HG02885 (cell line): ENCODE data around the gene RAB34.
"Not testable (repeated sequence)": the region's sequence is repeated elsewhere in the genome, so short reads cannot be mapped to it uniquely, and the experiment has no call there.

Experiments
- ATAC-seq: cut with Tn5 transposase; IDR thresholded peaks from one replicate; pipeline ENCODE4 v1.9.1; 2021; ENCODE audit warnings: mild to moderate bottlenecking; ENCODE audit not compliant: unreplicated experiment, poor library complexity

RAB34 gene

DNA sequence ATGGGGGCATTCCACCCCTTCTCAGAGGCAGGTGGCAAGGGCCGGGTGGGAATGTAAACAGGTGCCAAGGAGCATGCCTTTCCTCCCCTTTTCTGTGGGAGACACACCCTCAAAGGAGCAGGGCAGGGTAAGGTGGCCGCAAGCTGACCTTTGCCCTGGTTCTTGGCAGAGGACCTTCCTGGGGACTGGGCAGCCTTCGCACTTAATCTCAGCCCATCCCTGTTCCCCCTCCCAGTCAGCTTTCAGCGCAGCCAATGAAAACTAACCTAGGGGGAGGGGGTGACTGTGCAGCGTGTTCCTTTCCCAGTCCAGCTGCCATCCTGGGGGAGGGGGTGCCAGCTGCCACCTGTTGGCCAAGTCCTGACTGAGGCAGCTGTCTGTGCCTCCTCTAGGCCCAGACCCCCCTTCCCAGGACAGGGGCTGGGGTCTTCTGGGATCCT is 29.0 kb upstream of the RAB34 start:
- no peak for ATAC-seq

DNA sequence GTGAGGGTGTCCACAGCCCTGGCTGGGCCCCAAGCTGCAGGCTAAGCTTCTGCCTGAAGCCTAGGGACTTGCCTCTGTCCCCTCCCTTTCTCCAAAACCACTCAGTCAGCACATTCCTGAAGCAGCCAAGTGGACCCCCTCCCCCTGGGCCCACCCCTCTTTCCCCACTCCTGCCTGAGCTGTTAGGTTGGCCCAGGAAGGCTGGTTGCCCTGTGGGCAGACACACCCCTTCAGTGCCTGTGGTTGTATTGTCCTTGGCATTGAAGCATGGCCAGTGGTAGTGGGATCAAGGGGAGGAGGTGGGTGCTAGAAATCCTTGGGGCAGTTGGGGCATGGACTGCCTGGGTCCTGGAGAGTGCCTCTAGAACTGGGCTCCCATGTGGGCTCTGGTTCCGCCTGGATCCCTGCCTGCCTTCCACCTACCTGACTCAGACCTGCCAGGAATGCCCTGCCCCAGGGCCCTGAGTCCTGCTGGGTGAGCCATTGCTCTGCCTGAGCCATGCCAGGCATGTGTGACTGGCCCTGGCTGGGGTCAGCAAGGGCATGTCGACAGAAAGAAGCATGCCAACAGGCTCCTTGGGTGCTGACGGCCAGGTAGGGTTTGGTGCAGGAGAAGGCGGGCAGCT is 28.2 kb upstream of the RAB34 start:
- no peak for ATAC-seq

DNA sequence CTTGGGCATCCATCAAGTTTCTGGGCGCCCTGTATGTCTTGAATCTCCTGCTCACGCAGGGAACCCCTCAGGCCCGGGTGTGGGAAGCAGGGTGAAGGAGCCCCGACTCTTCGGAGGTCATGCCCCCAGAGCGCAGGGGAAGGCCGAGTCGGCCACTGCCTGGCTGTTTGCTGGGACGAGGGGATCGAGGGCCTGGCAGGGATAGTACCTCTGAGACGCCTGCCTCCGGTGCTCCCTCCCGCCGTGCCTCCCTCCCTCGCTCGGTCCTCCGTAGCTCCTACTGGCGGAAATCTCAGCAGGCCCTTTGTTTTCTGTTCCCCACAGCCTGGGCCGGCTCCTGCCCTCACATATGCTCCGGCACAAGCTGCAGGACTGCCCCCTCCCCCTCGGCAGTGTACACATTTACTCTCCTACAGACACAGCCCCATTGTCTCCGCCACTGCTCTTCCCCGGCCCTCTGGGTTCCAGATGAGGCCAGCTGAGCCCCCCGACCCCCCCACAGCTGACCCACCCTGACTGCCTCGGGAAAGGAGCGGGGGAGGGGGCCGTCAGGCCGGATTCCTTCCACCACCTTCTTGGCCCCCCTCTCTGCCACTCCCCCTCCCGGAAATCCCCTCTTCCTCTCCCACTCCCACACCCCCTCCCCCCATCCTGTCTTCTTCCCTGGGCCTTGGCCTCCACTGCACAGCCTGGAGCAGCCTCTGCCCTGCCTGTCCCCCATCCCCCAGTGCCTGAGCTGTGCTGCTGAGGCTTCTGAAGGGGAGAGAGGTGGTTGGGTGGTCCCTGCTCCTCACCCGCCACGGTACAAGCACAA is 27.5 kb upstream of the RAB34 start:
- no peak for ATAC-seq

DNA sequence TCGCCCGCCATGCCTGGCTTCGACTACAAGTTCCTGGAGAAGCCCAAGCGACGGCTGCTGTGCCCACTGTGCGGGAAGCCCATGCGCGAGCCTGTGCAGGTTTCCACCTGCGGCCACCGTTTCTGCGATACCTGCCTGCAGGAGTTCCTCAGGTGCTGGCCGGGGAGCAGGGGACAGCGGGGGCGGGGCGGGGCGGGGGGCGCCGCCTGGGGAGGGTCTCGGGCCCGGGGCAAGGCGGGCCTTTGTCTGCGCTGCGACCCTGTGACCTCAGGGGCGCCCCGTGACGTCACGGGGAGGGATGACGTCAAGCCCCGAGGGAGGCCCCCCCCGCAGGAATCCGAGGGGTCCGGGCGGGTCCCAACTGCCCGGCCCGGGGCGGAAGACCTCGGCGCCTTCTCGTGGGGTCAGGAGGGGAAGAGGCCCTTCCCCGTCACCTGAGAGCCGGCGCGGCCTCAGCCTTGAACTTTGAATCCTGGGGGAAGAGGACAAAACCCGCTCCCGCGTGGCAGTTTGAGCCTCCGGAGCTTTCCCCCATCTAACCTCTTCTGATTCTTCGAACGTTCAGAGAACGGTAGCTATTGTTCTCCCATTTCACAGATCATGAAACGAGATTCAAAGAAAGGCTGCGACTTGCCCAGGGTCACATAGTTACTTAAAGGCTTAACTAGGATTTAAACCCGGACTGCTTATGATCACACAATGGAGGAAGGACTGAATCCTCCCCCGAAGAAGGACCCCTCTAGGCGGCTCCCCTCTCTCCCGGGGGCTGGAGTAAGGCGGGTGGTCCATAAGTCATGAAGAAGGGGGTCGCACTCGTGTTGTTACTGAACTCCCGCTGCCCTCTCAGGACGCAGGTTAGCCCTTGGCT is 26.7 kb upstream of the RAB34 start:
- ATAC-seq = peak; percentile 43

DNA sequence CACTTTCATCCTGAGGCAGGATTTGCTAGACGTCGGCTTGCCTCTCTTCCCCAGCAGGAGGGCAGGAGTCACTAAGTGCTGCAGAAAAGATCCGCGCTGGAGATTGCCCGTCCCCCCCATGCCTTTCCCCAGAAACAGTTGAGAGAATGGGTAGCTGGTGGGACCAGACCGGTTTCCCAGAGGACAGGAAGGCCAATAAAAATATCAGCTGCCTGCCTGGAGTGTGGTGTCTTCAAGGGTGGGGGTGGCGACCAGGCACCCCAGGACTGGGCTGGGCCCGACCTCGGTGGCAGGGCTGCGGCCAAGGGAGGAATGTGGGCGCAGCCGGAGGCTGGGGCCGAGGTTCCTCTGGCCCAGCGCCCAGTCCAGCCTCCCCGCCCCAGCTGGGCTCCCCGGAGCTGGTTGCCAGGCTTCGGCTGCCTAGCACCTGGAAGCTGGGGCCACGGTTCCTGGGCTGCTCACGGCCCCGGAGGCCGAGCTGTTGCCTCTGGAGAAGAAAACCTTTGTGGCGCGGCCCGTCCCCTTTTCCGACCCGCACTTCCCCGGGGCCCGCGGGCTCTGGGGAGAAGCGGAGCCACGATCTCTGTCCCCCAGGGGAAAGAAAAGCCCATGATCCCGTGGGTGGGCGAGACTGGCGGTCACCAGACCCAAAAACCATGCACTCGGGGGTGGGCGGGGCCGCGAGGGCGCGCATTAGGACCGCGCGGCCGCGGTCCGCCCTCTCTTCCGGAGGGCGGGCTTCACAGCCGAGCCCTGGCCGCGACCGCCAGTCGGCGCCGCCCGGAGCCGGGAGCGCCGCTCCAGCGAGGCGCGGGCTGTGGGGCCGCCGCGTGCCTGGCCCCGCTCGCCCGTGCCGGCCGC is 25.8 kb upstream of the RAB34 start, which contains the start of gene TRAF4:
TSS of gene TRAF4 (plus strand) at position 769 of the 861 bp plus-strand sequence. CDS start 102 bp downstream, outside the sequence.
- peak; percentile 80 for ATAC-seq

DNA sequence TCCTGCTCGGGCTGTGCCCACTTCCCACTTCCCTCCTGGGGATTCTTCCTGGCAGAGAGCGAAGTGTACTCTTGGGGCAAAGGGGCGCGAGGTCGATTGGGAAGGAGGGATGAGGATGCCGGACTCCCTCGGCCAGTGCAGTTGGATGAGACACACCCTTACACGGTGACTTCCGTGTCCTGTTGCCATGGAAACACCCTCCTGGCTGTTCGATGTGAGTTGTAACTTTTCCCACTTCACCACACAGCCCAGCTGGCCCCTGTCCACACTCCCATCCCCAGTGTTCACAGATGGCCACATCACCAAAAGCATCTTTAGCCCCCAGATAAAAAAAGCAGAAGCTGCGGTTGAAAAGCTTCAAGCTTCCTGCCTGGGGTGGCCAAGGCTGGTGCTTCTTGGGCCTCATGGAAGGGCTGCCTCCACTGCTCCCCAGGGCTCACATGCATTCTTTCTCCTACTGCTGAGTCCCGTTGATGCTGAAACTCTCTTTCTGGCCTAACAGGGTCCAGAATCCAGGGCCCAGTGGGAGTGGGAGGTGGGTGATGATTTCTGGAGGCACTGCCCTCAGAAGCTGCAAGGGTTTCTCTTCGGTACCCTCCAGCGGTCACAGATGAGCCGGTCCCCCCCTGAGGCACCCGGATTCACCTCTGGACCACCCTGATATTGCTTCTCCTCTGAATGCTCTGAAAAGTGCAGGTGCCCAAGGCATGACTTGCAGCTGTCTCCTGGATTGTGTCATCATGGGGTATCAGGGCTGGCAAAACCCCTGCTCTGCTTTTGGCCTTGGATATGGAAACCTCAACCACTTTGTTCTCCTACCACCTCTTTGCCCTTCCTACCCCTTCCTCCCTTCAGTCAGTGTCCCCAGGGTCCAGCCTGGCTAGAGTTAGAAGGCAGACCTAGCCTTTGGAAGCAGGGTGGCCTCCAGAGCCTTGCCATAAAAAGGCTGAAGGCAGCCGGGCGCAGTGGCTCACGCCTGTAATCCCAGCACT is 24.0 kb upstream of the RAB34 start:
- ATAC-seq = no peak

DNA sequence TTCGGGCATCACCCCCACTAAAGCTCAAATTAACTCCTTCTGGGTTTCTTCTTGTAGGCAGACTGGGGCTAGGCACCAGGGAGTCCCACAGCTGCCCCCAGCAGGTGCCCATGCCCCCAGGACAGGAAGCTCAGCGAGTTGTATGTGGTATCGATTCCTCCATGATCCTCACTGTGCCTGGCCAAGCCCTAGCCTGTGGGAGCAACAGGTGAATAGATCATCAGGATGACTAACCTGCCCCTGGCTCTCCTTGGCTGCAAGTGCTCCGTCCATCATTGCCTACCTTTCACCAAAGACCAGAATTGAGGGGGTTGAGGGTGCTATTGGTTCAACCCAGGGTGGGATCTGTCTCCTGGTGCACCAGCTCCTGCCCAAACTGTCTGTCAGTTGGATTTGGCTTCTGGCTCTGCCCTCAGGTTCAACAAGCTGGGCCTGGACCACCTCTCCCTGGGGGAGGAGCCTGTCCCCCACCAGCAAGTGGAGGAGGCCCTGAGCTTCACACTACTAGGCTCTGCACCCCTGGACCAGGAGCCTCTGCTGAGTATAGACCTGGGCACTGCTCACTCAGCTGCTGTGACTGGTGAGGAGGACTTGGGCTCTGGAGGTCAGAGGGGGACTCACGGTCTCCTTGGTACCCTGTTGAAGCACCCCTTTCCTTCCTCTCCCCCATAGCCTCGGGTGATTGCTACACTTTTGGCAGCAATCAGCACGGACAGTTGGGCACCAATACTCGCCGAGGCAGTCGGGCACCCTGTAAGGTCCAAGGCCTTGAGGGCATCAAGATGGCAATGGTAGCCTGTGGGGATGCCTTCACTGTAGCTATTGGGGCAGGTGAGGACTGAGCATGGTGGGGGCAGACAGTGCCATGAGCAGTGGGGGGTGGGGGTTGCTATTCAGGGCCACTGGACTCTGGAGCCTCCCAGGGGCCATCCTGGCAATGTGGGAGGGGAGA is 23.0 kb upstream of the RAB34 start:
- no peak for ATAC-seq

DNA sequence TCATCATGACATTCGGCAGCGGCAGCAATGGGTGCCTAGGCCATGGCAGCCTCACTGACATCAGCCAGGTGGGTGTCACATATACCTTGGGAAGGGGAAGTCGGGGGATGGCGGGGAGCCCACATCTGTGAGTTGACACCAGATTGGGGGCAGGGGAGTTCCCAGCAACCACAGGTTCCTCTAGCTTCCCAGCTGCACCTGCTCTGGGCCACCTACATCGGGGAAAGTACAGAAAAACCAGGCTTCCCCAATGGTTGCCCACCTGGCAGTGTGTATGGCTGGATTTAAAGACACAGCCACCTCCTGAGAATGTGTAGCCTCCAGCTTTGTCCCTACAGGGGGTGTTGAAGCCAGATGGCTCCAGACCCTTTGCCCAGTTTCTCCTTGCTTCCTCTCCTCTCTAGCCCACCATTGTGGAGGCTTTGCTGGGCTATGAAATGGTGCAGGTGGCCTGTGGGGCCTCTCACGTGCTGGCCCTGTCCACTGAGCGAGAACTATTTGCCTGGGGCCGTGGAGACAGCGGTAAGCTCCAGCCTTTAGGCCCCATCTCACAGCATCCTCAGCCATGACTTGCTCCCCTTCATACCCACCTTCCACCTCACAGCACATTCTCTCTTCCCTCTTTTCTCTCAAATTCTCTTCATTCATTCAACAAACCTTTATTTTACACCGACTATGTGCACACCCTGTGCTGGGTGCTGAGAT is 21.2 kb upstream of the RAB34 start:
- ATAC-seq = peak; percentile 25

DNA sequence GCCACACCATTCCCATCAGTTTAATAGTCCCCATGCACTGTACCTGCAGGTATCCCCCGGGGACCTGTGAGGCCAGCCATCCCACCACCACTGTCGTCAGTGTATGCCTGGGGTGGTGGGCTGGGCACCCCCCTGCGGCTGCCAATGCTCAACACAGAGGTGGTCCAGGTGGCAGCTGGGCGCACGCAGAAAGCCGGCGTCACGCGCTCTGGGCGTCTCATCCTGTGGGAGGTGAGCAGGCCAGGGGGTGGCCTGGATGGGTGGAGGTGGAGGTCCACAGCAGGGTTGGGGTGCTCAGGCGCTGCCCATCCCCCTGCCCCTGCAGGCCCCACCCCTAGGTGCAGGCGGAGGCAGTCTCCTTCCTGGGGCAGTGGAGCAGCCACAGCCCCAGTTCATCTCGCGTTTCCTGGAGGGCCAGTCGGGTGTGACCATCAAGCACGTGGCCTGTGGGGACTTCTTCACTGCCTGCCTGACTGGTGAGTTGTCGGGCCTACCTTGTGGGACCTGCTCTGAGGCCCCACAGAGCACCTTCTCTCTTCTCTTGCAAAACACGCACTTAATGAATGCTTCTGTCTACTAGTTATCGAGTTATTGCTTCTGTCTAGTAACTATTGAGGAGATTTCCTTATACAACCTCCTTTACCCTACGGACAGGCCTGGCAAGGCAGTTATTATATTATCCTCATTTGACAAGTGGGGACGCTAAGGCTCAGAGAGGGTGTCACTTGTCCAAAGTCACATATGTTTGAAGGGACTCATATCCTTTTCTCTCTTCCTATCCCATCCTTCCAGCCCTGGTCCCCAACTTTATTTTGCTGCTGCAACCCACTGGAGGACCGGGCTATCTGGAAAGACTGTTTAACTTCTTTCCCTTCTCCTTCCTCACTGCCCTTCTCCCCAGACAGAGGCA is 20.4 kb upstream of the RAB34 start:
- ATAC-seq = peak; percentile 61

DNA sequence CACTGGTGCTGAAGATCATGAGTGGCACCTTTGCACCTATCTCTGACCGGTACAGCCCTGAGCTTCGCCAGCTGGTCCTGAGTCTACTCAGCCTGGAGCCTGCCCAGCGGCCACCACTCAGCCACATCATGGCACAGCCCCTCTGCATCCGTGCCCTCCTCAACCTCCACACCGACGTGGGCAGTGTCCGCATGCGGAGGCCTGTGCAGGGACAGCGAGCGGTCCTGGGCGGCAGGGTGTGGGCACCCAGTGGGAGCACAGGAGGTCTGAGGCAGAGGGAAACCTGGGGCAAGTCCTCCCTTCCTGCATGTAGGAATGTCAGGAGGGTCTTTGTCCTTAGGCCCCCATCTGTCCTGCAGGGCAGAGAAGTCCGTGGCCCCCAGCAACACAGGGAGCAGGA is 19.6 kb upstream of the RAB34 start:
- no peak for ATAC-seq

DNA sequence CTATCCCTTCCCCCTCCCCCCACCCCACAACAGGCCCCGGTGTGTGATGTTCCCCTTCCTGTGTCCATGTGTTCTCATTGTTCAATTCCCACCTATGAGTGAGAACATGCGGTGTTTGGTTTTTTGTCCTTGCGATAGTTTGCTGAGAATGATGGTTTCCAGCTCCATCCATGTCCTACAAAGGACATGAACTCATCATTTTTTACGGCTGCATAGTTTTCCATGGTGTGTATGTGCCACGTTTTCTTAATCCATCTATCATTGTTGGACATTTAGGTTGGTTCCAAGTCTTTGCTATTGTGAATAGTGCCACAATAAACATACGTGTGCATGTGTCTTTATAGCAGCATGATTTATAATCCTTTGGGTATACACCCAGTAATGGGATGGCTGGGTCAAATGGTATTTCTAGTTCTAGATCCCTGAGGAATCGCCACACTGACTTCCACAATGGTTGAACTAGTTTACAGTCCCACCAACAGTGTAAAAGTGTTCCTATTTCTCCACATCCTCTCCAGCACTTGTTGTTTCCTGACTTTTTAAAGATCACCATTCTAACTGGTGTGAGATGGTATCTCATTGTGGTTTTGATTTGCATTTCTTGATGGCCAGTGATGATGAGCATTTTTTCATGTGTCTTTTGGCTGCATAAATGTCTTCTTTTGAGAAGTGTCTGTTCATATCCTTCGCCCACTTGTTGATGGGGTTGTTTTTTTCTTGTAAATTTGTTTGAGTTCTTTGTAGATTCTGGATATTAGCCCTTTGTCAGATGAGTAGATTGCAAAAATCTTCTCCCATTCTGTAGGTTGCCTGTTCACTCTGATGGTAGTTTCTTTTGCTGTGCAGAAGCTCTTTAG is 18.5 kb upstream of the RAB34 start:
- not testable (repeated sequence) for ATAC-seq

DNA sequence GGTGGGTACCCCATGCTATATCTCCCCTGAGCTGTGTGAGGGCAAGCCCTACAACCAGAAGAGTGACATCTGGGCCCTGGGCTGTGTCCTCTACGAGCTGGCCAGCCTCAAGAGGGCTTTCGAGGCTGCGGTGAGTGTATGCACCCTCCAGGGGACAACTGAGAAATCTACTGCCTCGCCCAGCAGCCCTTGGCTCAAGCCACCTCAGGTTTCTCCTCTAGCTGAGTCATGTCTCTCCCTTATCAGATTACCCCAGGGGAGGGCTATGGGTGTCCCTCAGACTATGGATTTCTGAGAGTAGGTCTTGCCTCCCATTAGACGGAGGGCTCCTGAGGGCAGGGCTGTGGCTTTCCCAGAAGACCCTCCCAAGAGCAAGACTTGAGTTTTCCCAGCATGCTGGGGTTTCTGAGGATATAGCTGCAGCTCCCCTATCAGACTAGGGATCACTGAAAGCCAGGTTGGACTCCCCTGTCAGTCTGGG is 17.6 kb upstream of the RAB34 start:
- no peak for ATAC-seq

DNA sequence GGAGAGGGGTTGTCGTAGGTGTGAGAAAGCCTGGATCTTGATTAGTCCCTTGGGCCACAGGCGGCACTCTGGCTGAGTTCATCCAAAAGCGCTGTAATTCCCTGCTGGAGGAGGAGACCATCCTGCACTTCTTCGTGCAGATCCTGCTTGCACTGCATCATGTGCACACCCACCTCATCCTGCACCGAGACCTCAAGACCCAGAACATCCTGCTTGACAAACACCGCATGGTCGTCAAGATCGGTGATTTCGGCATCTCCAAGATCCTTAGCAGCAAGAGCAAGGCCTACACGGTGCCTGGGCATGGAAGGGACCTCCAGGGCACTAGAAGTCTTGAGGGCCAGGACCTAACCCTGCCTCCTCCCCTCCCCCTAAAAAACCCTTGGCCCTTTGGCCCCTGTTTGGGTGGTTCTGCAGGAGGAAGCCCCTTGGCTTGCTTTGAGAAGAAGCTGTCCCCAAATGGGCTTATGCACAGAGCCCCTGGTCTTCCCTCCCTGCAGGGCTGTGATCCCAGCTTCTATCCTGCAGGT is 17.1 kb upstream of the RAB34 start:
- ATAC-seq = no peak

DNA sequence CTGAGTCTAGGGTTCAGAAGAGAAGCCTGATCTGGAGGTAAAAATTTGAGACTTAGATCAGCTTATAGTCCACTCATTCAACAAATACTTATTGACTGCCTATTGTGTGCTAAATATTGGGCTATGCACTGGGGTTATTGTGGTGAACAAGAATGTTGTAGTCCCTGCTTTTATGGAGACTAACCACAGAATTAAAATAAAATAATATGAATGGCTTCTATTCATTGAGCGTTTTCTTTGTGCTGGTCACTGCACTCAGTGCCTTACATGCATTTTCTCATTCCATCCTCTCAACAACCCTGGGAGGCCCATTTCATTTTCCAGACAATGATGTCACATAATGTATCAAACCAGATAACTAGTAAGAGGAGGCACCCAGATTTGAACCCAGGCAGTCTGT is 15.7 kb upstream of the RAB34 start:
- no peak for ATAC-seq

DNA sequence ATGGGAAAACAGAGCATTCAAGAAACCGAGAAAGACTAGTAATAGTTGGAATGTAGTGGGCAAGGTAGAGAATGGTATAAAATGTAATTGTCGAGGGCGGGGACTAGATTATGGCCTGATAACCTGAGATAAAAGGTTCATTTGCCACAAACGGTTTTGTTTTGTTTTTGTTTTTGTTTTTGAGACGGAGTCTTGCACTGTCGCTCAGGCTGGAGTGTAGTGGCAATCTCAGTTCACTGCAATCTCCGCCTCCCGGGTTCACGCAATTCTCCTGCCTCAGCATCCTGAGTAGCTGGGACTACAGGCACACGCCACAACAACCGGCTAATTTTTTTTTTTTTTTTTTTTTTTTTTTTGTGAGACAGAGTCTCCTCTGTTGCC is 12.3 kb upstream of the RAB34 start:
- ATAC-seq = no peak
